IMR-90 (cell line): Measurements from ENCODE around the gene WDR37. TPM values are rescaled to one million over a fixed set of nuclear protein-coding genes. Genes with fewer than 3 reads are reported as not detected.

ENCODE experiments used
- ATAC-seq: fragments of 200-7000 bp; cut with Tn5 transposase; 2 replicates; pipeline ENCODE4 v1.9.1; 2020; ENCODE audit warnings: low read depth, mild to moderate bottlenecking, moderate library complexity
- BruUV-seq: library from RNA; stranded (reverse); fragments of 400-500 nt; replicated peaks from 2 replicates; lab custom pipeline; 2021; lab: Mats Ljungman, UMichigan
- CTCF ChIA-PET: fragments of 300-600 bp; formaldehyde crosslinking; extraction: SDS; loops from one replicate; lab custom pipeline; 2021; ENCODE audit warnings: antibody characterized with exemption; lab: Yijun Ruan, JAX
- POLR2A ChIA-PET: fragments of 300-600 bp; sonication (Branson Sonifier 250); formaldehyde crosslinking; loops from one replicate; lab custom pipeline; 2022; ENCODE audit warnings: antibody characterized with exemption; ENCODE audit not compliant: unreplicated experiment; lab: Charles Lee
- DNase-seq: peaks from one replicate; pipeline ENCODE4 v3.0.0; 2013
- H2AFZ ChIP-seq: replicated peaks from 2 replicates; pipeline ENCODE3; 2013; ENCODE audit warnings: low read length, mild to moderate bottlenecking; ENCODE audit not compliant: poor library complexity
- H2AK5ac ChIP-seq: 2 replicates; pipeline ENCODE4 v1.6.1; 2013; ENCODE audit warnings: low read depth, low read length, inconsistent platforms
- H2AK9ac ChIP-seq: replicated peaks from 2 replicates; pipeline ENCODE3; 2013; ENCODE audit warnings: mild to moderate bottlenecking, low read depth, low read length, moderate library complexity; ENCODE audit not compliant: poor library complexity
- H2BK120ac ChIP-seq: 2 replicates; pipeline ENCODE4 v1.6.1; 2013; ENCODE audit warnings: low read depth, low read length, inconsistent platforms
- H2BK15ac ChIP-seq: 3 replicates; pipeline ENCODE4 v1.6.1; 2013; ENCODE audit warnings: low read depth, low read length, inconsistent platforms
- H2BK20ac ChIP-seq: 2 replicates; pipeline ENCODE4 v1.6.1; 2013; ENCODE audit warnings: low read depth, mild to moderate bottlenecking, inconsistent platforms, low read length, moderate library complexity
- H2BK5ac ChIP-seq: 2 replicates; pipeline ENCODE4 v1.6.1; 2013; ENCODE audit warnings: mild to moderate bottlenecking, low read depth, low read length, inconsistent platforms; ENCODE audit not compliant: poor library complexity, severe bottlenecking
- H3K14ac ChIP-seq: replicated peaks from 2 replicates; pipeline ENCODE4 v1.6.1; 2013; ENCODE audit warnings: low read depth, low read length, inconsistent platforms
- H3K18ac ChIP-seq: 2 replicates; pipeline ENCODE4 v1.6.1; 2013; ENCODE audit warnings: low read depth, low read length, control low read depth
- H3K23ac ChIP-seq: 2 replicates; pipeline ENCODE4 v1.6.1; 2013; ENCODE audit warnings: low read depth, low read length, inconsistent platforms
- H3K27ac ChIP-seq: 2 replicates; pipeline ENCODE4 v1.5.1; 2013; ENCODE audit warnings: mild to moderate bottlenecking, control low read depth, low read length; ENCODE audit not compliant: insufficient read depth
- H3K27me3 ChIP-seq: 2 replicates; pipeline ENCODE4 v1.6.1; 2013; ENCODE audit warnings: low read length; ENCODE audit not compliant: control insufficient read depth, insufficient read depth
- H3K36me3 ChIP-seq: 2 replicates; pipeline ENCODE4 v1.6.1; 2013; ENCODE audit warnings: low read length, mixed read lengths; ENCODE audit not compliant: control insufficient read depth, insufficient read depth
- H3K4ac ChIP-seq: 2 replicates; pipeline ENCODE4 v1.6.1; 2013; ENCODE audit warnings: low read depth, low read length, inconsistent platforms
- H3K4me1 ChIP-seq: 2 replicates; pipeline ENCODE4 v1.6.1; 2013; ENCODE audit warnings: low read length, mixed read lengths; ENCODE audit not compliant: control insufficient read depth, insufficient read depth
- H3K4me2 ChIP-seq: 2 replicates; pipeline ENCODE4 v1.6.1; 2013; ENCODE audit warnings: low read depth, mild to moderate bottlenecking, control low read depth, low read length, moderate library complexity
- H3K4me3 ChIP-seq: 2 replicates; pipeline ENCODE4 v1.5.1; 2013; ENCODE audit warnings: low read depth, mild to moderate bottlenecking, control low read depth, low read length, moderate library complexity; ENCODE audit not compliant: insufficient read depth
- H3K56ac ChIP-seq: 2 replicates; pipeline ENCODE4 v1.6.1; 2013; ENCODE audit warnings: low read length, inconsistent platforms; ENCODE audit not compliant: insufficient read depth; ENCODE audit errors: extremely low read depth
- H3K79me1 ChIP-seq, 2 experiments: 2 replicates each; pipeline ENCODE4 v1.6.1; 2013; ENCODE audit warnings: low read length in 2 of 2, inconsistent platforms in 1 of 2, low read depth in 1 of 2
- H3K9ac ChIP-seq: 2 replicates; pipeline ENCODE4 v1.6.1; 2013; ENCODE audit warnings: low read depth, low read length, control low read depth
- H3K9me1 ChIP-seq: 2 replicates; pipeline ENCODE4 v1.6.1; 2013; ENCODE audit warnings: low read length, inconsistent platforms; ENCODE audit not compliant: insufficient read depth
- H3K9me3 ChIP-seq: 2 replicates; pipeline ENCODE4 v1.6.1; 2013; ENCODE audit warnings: low read length; ENCODE audit not compliant: control insufficient read depth, insufficient read depth
- H4K20me1 ChIP-seq: 2 replicates; pipeline ENCODE4 v1.6.1; 2013; ENCODE audit warnings: low read length, inconsistent platforms; ENCODE audit not compliant: insufficient read depth
- H4K5ac ChIP-seq: 2 replicates; pipeline ENCODE4 v1.6.1; 2013; ENCODE audit warnings: mild to moderate bottlenecking, low read depth, low read length, control low read depth
- H4K8ac ChIP-seq, 2 experiments: 2 replicates each; pipeline ENCODE4 v1.6.1; 2013; ENCODE audit warnings: low read depth in 2 of 2, low read length in 2 of 2, control low read depth in 1 of 2, inconsistent platforms in 1 of 2
- H4K91ac ChIP-seq: 2 replicates; pipeline ENCODE4 v1.6.1; 2013; ENCODE audit warnings: low read depth, low read length, inconsistent platforms; ENCODE audit not compliant: insufficient read depth
- WGBS, 2 experiments: methylation state at CpG; one replicate each; pipeline versions ENCODE4 v1.1.5 to v1.1.7; 2013; ENCODE audit warnings: missing lambda C conversion rate in 2 of 2; ENCODE audit not compliant: insufficient read length in 1 of 2; ENCODE audit errors: extremely low coverage in 2 of 2; 5-methylcytosine and 5-hydroxymethylcytosine counted together
- dilution Hi-C: fragments of 300-500 bp; cut with HindIII; formaldehyde crosslinking; loops from one replicate; pipeline ENCODE4 v1.14.3; 2018; ENCODE audit warnings: low sequenced_read_pairs; ENCODE audit not compliant: unreplicated experiment
- in situ Hi-C: fragments of 300-500 bp; cut with MboI; formaldehyde crosslinking; loops from 3 replicates; pipeline ENCODE4 v1.14.3; 2019; ENCODE audit warnings: low sequenced_read_pairs, inconsistent platforms, mixed read lengths
- intact Hi-C: fragments of 100-400 bp; cut with micrococcal nuclease; formaldehyde crosslinking; loops from 2 replicates; pipeline ENCODE4 v1.10.0; 2022
- polyA plus RNA-seq, 3 experiments: library from polyadenylated mRNA; depleted of rRNA; stranded (reverse); fragments of >200 nt; gene quantifications; 2 replicates each; pipeline ENCODE4 v1.2.3, GENCODE V29; 2012; ENCODE audit warnings: low replicate concordance in 1 of 3
- total RNA-seq: library from RNA; depleted of rRNA; stranded (reverse); fragments of >200 nt; gene quantifications from 2 replicates; pipeline ENCODE4 v1.2.3, GENCODE V29; 2012
- TF ChIP-seq, protein P1 (sequence below): fragments of 150-350 bp; IDR thresholded peaks from 2 replicates; pipeline ENCODE4 v1.6.1; 2017; ENCODE audit warnings: mild to moderate bottlenecking, antibody characterized with exemption, low read length, low read depth

The WDR37 gene
- total and polyA plus RNA-seq, 2 of the 4 experiments (the other 2 are of a cell fraction): 12.7 to 14.5 TPM

DNA sequence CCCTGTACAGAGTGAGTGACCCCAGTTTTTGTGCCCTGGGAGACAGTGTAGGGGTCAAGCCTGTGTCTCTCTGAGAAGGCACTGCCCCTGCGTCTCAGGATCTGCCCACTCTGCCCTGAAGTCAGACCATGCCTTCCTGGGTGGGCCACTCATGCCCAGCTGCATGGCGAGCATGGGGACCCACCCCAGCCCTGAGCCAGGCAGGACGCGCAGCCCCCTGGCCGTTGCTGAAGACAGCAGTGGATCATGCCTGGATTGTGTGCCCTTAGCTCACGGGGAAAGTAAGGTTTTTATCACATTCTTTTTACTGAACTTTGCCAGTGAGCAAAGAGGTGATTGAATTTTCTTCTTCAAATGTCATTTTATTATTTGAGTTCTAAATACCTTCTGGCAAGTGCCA is 66.2 kb downstream of the WDR37 start:
- no peak overlapping the region for H2AFZ ChIP-seq
- ATAC-seq (no peak), DNase-seq (no peak)
- no peaks in the 10 kb centered on the region for H3K27me3 ChIP-seq
- H3K4me2 ChIP-seq: no peak overlapping the region
- BruUV-seq: no TSS peak
- no peaks in the 10 kb centered on the region for H3K9me3 ChIP-seq
- no peak overlapping the region for H2AK5ac ChIP-seq
- no peak overlapping the region for H3K4ac ChIP-seq
- H2BK5ac ChIP-seq: no peak overlapping the region
- H2BK20ac ChIP-seq: no peak overlapping the region
- no peak overlapping the region for H4K5ac ChIP-seq
- H3K79me1 ChIP-seq: peaks cover 9 to 17% of the 10 kb centered on the region in 2 experiments; a peak in 3 of 4 replicates
- peaks cover 54% of the 10 kb centered on the region for H3K36me3 ChIP-seq
- CTCF ChIA-PET: no interaction called here
- in situ Hi-C loops: no loop called here
- no peak overlapping the region for H3K27ac ChIP-seq
- POLR2A ChIA-PET: no interaction called here
- no peak overlapping the region for H3K56ac ChIP-seq
- H2AK9ac ChIP-seq: no peak overlapping the region
- intact Hi-C loops: no loop called here
- H2BK15ac ChIP-seq: no peak overlapping the region
- H2BK120ac ChIP-seq: no peak overlapping the region
- H3K4me1 ChIP-seq: no peaks in the 10 kb centered on the region
- no peak overlapping the region for H3K4me3 ChIP-seq
- H3K23ac ChIP-seq: no peak overlapping the region
- TF ChIP-seq, protein P1, sequence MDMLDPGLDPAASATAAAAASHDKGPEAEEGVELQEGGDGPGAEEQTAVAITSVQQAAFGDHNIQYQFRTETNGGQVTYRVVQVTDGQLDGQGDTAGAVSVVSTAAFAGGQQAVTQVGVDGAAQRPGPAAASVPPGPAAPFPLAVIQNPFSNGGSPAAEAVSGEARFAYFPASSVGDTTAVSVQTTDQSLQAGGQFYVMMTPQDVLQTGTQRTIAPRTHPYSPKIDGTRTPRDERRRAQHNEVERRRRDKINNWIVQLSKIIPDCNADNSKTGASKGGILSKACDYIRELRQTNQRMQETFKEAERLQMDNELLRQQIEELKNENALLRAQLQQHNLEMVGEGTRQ: no peak
- H3K9me1 ChIP-seq: 0 out of 2 replicates have a peak, but pooled peaks cover 4% of the 10 kb centered on the region
- dilution Hi-C loops: no loop called here
- WGBS, 2 experiments: 100% methylated on average over 2 of the region's 6 CpGs; no CpG with 5 or more reads in 1 of the 2 experiments
- no peak overlapping the region for H3K9ac ChIP-seq
- no peak overlapping the region for H4K91ac ChIP-seq
- H3K18ac ChIP-seq: no peak overlapping the region
- H3K14ac ChIP-seq: no peak overlapping the region
- H4K20me1 ChIP-seq: no peaks in the 10 kb centered on the region
- no peak overlapping the region for H4K8ac ChIP-seq
